HepG2 (cell line): ENCODE measurements around the gene ZNF584. TPM values are rescaled to one million over a fixed set of nuclear protein-coding genes. Genes with fewer than 3 reads are reported as not detected.

Experiments
- ATAC-seq: fragments of 200-7000 bp; cut with Tn5 transposase; 3 replicates; pipeline ENCODE4 v1.9.1; 2020; ENCODE audit warnings: mild to moderate bottlenecking, moderate library complexity
- BruUV-seq: library from RNA; stranded (reverse); fragments of 400-500 nt; replicated peaks from 2 replicates; lab custom pipeline; 2021; lab: Mats Ljungman, UMichigan
- CTCF ChIA-PET: fragments of 300-600 bp; formaldehyde crosslinking; extraction: SDS; loops from one replicate; lab custom pipeline; 2021; ENCODE audit warnings: low total read pairs, inconsistent platforms, low intra/inter-chr PET ratio; lab: Yijun Ruan, JAX
- POLR2A ChIA-PET: fragments of 350-600 bp; sonication (Branson Sonifier 250); formaldehyde crosslinking; loops from one replicate; lab custom pipeline; 2020; ENCODE audit warnings: antibody characterized with exemption, inconsistent platforms; lab: Yijun Ruan, JAX
- DNase-seq: peaks from one replicate; pipeline ENCODE4 v3.0.0-alpha.2; 2015; ENCODE audit warnings: low spot score
- FAIRE-seq: peaks from 3 replicates; lab custom pipeline; 2011; peaks lifted over from hg19 to GRCh38; lab: Jason Lieb, UNC
- H2AFZ ChIP-seq: one replicate; pipeline ENCODE4 v1.6.1; 2011; ENCODE audit warnings: low read length, inconsistent platforms
- H3K27ac ChIP-seq: fragments of 300-600 bp; 3 replicates; pipeline ENCODE4 v1.8.0; 2011; ENCODE audit warnings: mixed run types, mild to moderate bottlenecking, mixed read lengths, low read length, inconsistent platforms; ENCODE audit not compliant: insufficient read depth; ENCODE audit errors: extremely low read length
- H3K27me3 ChIP-seq, 2 experiments: fragments of 200-600 bp in 1 of 2; 2 replicates in 1 of 2; 3 replicates in 1 of 2; pipeline versions ENCODE4 v1.6.0 to v1.8.0; 2011; ENCODE audit warnings: low read length in 2 of 2, mild to moderate bottlenecking in 2 of 2, moderate library complexity in 2 of 2, inconsistent platforms in 1 of 2; ENCODE audit not compliant: insufficient read depth in 2 of 2, control insufficient read depth in 1 of 2
- H3K36me3 ChIP-seq, 2 experiments: fragments of 200-600 bp in 1 of 2; replicated peaks in 1 of 2; 2 replicates in 1 of 2; 3 replicates in 1 of 2; pipeline versions ENCODE4 v1.5.1 to v1.8.0; 2011; ENCODE audit warnings: low read length in 2 of 2, inconsistent platforms in 1 of 2; ENCODE audit not compliant: insufficient read depth in 2 of 2, control insufficient read depth in 1 of 2
- H3K4me1 ChIP-seq: 2 replicates; pipeline ENCODE4 v1.5.1; 2012; ENCODE audit warnings: low read length, inconsistent platforms; ENCODE audit not compliant: insufficient read depth
- H3K4me2 ChIP-seq: 2 replicates; pipeline ENCODE4 v1.6.0; 2011; ENCODE audit warnings: low read depth, low read length, inconsistent platforms
- H3K4me3 ChIP-seq, 3 experiments: fragments of 200-600 bp in 1 of 3; sonication (generic), shearing (Covaris generic) in 1 of 3; replicated peaks in 1 of 3; 2 replicates each; pipeline ENCODE4 v1.5.1; 2011 to 2016; ENCODE audit warnings: low read length in 3 of 3, inconsistent platforms in 2 of 3, low read depth in 2 of 3, mild to moderate bottlenecking in 2 of 3, control low read depth in 1 of 3, mixed read lengths in 1 of 3; ENCODE audit not compliant: insufficient read depth in 1 of 3
- H3K79me2 ChIP-seq: one replicate; pipeline ENCODE4 v1.6.1; 2011; ENCODE audit warnings: low read length, inconsistent platforms; ENCODE audit not compliant: insufficient read depth
- H3K9ac ChIP-seq: 2 replicates; pipeline ENCODE4 v1.6.0; 2011; ENCODE audit warnings: mild to moderate bottlenecking, low read depth, low read length, inconsistent platforms; ENCODE audit not compliant: insufficient read depth
- H3K9me3 ChIP-seq: 2 replicates; pipeline ENCODE4 v1.5.1; 2012; ENCODE audit warnings: mild to moderate bottlenecking, low read length
- H4K20me1 ChIP-seq: 2 replicates; pipeline ENCODE4 v1.6.0; 2011; ENCODE audit warnings: inconsistent platforms, mild to moderate bottlenecking, low read length, moderate library complexity; ENCODE audit not compliant: insufficient read depth
- ELF3 ChIP-seq: IDR thresholded peaks from 2 replicates; pipeline ENCODE4 v1.6.1; 2016; ENCODE audit warnings: missing genetic modification reagents, missing compliant biosample characterization
- HOXD1 ChIP-seq: sonication (generic); formaldehyde crosslinking; IDR thresholded peaks from 2 replicates; pipeline ENCODE4 v1.5.0; 2020; ENCODE audit warnings: missing genetic modification reagents
- MIER3 ChIP-seq: IDR thresholded peaks from 2 replicates; pipeline ENCODE4 v1.6.1; 2016; ENCODE audit warnings: missing compliant biosample characterization, borderline replicate concordance
- NR2F1 ChIP-seq, 2 experiments: fragments of 450-650 bp in 1 of 2; formaldehyde crosslinking in 1 of 2; IDR thresholded peaks; 2 replicates each; pipeline versions ENCODE4 v1.5.0 to v1.6.1; 2016 to 2020; ENCODE audit warnings: mild to moderate bottlenecking in 1 of 2, missing compliant biosample characterization in 1 of 2, missing genetic modification reagents in 1 of 2, moderate library complexity in 1 of 2
- SAP130 ChIP-seq: IDR thresholded peaks from 2 replicates; pipeline ENCODE4 v1.6.1; 2016; ENCODE audit warnings: low read depth
- TEAD3 ChIP-seq: optimal IDR thresholded peaks from 2 replicates; pipeline ENCODE3; 2016; ENCODE audit warnings: borderline replicate concordance
- THAP7 ChIP-seq: sonication (generic); formaldehyde crosslinking; IDR thresholded peaks from 2 replicates; pipeline ENCODE4 v1.8.1; 2023; ENCODE audit warnings: mild to moderate bottlenecking, missing genetic modification reagents
- ZNF549 ChIP-seq: sonication (generic); formaldehyde crosslinking; IDR thresholded peaks from 2 replicates; pipeline ENCODE4 v1.5.0; 2020; ENCODE audit warnings: missing genetic modification reagents
- ZNF619 ChIP-seq: sonication (generic); formaldehyde crosslinking; IDR thresholded peaks from 2 replicates; pipeline ENCODE4 v1.4.0; 2020; ENCODE audit warnings: mild to moderate bottlenecking, missing genetic modification reagents
- WGBS: methylation state at CpG from one replicate; pipeline ENCODE4 v1.1.6; 2017; ENCODE audit warnings: low lambda C conversion rate; 5-methylcytosine and 5-hydroxymethylcytosine counted together
- in situ Hi-C: cut with HindIII; loops from 2 replicates; pipeline ENCODE4 v1.10.0; 2017; ENCODE audit warnings: low pct_unique_long_range_greater_than_20kb; ENCODE audit not compliant: extremely low pct_ligation_motif_present
- intact Hi-C: fragments of 100-400 bp; cut with micrococcal nuclease; formaldehyde crosslinking; loops from one replicate; pipeline ENCODE4 v1.10.0; 2022; ENCODE audit not compliant: unreplicated experiment
- polyA plus RNA-seq, 8 experiments: library from polyadenylated mRNA; depleted of rRNA in 3 of 8; stranded (reverse) in 7 of 8; unstranded in 1 of 8; fragments of >200 nt; fragmentation: Illumina TruSeq in 4 of 8; extraction: Trizol in 4 of 8; gene quantifications; 2 replicates each; pipeline versions ENCODE4 v1.2.1 to v1.2.3, GENCODE V29; 2011 to 2016; ENCODE audit warnings: low read depth in 4 of 8, missing spikeins in 1 of 8, mixed read lengths in 1 of 8; ENCODE audit not compliant: insufficient read depth in 1 of 8
- total RNA-seq, 5 experiments: library from RNA; depleted of rRNA; stranded (reverse); fragments of >200 nt; fragmentation: Illumina TruSeq; extraction: Trizol; gene quantifications; 2 replicates each; pipeline ENCODE4 v1.2.3, GENCODE V29; 2016; ENCODE audit warnings: low read depth in 1 of 5
- TF ChIP-seq, protein P1 (sequence below): IDR thresholded peaks from 2 replicates; pipeline ENCODE4 v1.6.1; 2016; ENCODE audit warnings: missing compliant biosample characterization, missing genetic modification reagents, borderline replicate concordance

Gene ZNF584
- total and polyA plus RNA-seq, 2 of the 13 experiments (the other 11 are each of a cell fraction or from before 2014, with no cell fraction given) = 2.4 to 7.0 TPM

GRCh38 chr19:58403920-58404478, 4.5 kb upstream of the ZNF584 start (continued):
- peak; percentile 56 for TF ChIP-seq SAP130 (CRISPR knock-in tag)
- peak; percentile 35 for TF ChIP-seq TEAD3
- TF ChIP-seq ELF3 (CRISPR knock-in tag) = 0 out of 2 replicates have a peak, but pooled peaks have one; percentile 34

DNA sequence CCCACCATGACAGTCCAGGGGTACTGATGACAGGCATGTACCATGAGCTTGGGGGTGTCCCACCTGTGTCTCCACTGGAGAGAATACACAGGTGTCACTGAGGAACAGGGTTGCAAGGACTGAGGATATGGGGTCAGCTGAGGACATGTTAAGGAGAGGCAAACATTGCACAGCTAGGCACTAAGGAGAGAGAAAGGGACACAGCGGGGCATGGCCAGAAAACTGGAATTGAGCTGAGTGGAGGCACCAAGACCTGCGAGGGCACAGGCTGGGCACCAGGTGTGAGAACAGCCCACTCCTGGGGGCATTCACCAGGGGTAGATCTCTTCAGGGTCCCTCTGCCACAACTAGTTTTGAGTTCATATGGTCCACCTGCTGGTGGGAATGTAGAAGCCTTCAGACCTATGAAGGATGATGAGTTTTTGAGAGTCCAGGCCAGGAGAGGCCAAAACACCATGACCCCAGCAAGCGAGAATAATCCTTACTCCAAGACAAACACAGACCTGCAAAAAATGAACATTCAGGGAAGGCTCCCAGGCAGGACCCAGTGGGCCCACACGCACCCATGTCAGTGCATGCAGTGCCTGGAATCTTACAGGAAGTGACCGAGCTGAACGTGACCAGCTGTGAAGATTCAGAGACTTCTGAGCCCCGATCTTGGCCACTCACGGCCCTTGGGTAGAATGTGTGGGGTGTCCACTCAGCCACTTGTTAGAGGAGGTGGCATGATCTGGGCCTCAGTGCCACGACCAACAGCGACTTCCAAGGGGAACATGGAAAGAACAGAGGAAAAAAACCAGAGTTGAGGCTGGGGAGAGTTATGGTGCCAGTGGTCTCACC, 1.4 kb upstream of the ZNF584 start:
- FAIRE-seq = peak; percentile 86
- peak overlapping the region; percentile 89 for H3K9ac ChIP-seq
- H3K9me3 ChIP-seq = no peaks in the 10 kb centered on the region
- DNase-seq = peak; percentile 58
- ChIA-PET CTCF (no interaction called here), POLR2A (interaction anchor here (0.6 to 1.3 kb wide), 4 partner anchors 16 to 54 kb away, joined by 3 to 5 read pairs (median 3); partner anchors contain the start of genes A1BG and ZNF497)
- H3K27ac ChIP-seq = peak overlapping the region; percentile 85
- H3K4me2 ChIP-seq = peak overlapping the region; percentile 93
- H2AFZ ChIP-seq = no peak overlapping the region
- 18% methylated on average over 10 of the region's 10 CpGs for WGBS
- H3K36me3 ChIP-seq = no peaks in the 10 kb centered on the region
- in situ Hi-C loops = no loop called here
- intact Hi-C loops = loop anchor here (5.0 kb wide), 3 partner anchors 45 to 80 kb away; partner anchors contain the start of genes ZNF324, ZNF324B and ZSCAN22
- no peaks in the 10 kb centered on the region; a peak in 1 of 5 replicates for H3K27me3 ChIP-seq
- peaks cover 45% of the 10 kb centered on the region for H3K4me1 ChIP-seq
- peak; percentile 41 for ATAC-seq
- H3K79me2 ChIP-seq = peaks cover 23% of the 10 kb centered on the region
- no peaks in the 10 kb centered on the region for H4K20me1 ChIP-seq
- H3K4me3 ChIP-seq = peak overlapping the region; percentile 89 to 98 (median 95)
- BruUV-seq = no TSS peak
- TF ChIP-seq HOXD1 (CRISPR knock-in tag) (no peak), NR2F1 (CRISPR knock-in tag; IDR thresholded peaks at IDR 0.05) (0 out of 4 replicates have a peak, but pooled peaks of 1 of the 2 experiments have one; percentile 16), MIER3 (0 out of 2 replicates have a peak, but pooled peaks have one; percentile 25), THAP7 (CRISPR knock-in tag) (no peak), ZNF549 (CRISPR knock-in tag) (no peak), ZNF619 (CRISPR knock-in tag) (no peak)
- TF ChIP-seq, protein P1, sequence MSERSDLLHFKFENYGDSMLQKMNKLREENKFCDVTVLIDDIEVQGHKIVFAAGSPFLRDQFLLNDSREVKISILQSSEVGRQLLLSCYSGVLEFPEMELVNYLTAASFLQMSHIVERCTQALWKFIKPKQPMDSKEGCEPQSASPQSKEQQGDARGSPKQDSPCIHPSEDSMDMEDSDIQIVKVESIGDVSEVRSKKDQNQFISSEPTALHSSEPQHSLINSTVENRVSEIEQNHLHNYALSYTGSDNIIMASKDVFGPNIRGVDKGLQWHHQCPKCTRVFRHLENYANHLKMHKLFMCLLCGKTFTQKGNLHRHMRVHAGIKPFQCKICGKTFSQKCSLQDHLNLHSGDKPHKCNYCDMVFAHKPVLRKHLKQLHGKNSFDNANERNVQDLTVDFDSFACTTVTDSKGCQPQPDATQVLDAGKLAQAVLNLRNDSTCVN = no peak
